ENCODE measurements around the gene OST4.
A peak's percentile ranks its signal among the peaks of the same experiment; 100 is the strongest.
"Not testable (repeated sequence)": the region's sequence is repeated elsewhere in the genome, so short reads cannot be mapped to it uniquely, and the experiment has no call there.

OST4 gene

GRCh38 chr2:27071277-27071989 is at the start of gene OST4:
OST4 (minus strand) TSS chr2:27071654.
- DNase-seq, result peak; percentile 65

- DNase-seq, result not testable (repeated sequence)
Measured at GRCh38 chr2:27119330-27119670, 47.8 kb upstream of the OST4 start.

GRCh38 chr2:27118525-27119329 is 47.3 kb upstream of the OST4 start, which contains the start of gene CGREF1:
CGREF1 (minus strand) TSS chr2:27119128; CDS start chr2:27104366, 14,762 bp downstream.
- DNase-seq, result no peak

- no peak for DNase-seq
Measured at GRCh38 chr2:27117995-27118524, 46.6 kb upstream of the OST4 start.

- DNase-seq, result no peak
Measured at GRCh38 chr2:27115519-27115918, 44.1 kb upstream of the OST4 start.

GRCh38 chr2:27111392-27112078 is 40.1 kb upstream of the OST4 start:
- DNase-seq, result not testable (repeated sequence)

GRCh38 chr2:27110603-27111352 is 39.3 kb upstream of the OST4 start:
- DNase-seq, result not testable (repeated sequence)

- no peak for DNase-seq
Measured at GRCh38 chr2:27109083-27109482, 37.6 kb upstream of the OST4 start.

GRCh38 chr2:27108221-27108620 is 36.8 kb upstream of the OST4 start:
- DNase-seq, result no peak

GRCh38 chr2:27105981-27106380 is 34.5 kb upstream of the OST4 start:
- DNase-seq, result no peak

GRCh38 chr2:27102329-27102728 is 30.9 kb upstream of the OST4 start:
- DNase-seq, result no peak

GRCh38 chr2:27100036-27100435 is 28.6 kb upstream of the OST4 start:
- no peak for DNase-seq

GRCh38 chr2:27099334-27099955 is 28.0 kb upstream of the OST4 start:
- DNase-seq, result no peak

GRCh38 chr2:27097341-27097740 is 25.9 kb upstream of the OST4 start:
- DNase-seq, result no peak

- DNase-seq, result no peak
Measured at GRCh38 chr2:27096748-27097297, 25.4 kb upstream of the OST4 start.

GRCh38 chr2:27095745-27096651 is 24.5 kb upstream of the OST4 start:
- no peak for DNase-seq

GRCh38 chr2:27095427-27095744 is 23.9 kb upstream of the OST4 start:
- DNase-seq, result no peak

GRCh38 chr2:27094353-27094984 is 23.0 kb upstream of the OST4 start:
- DNase-seq, result no peak

GRCh38 chr2:27093430-27094352 is 22.2 kb upstream of the OST4 start:
- DNase-seq, result no peak

Measured in NCI-H2107 (cell line).